ENCODE measurements around the gene HS3ST5. TPM values are rescaled to one million over a fixed set of nuclear protein-coding genes. Genes with fewer than 3 reads are reported as not detected.

Gene HS3ST5
- total RNA-seq, 1 experiment from 2014 or later, result 0.29 TPM

DNA sequence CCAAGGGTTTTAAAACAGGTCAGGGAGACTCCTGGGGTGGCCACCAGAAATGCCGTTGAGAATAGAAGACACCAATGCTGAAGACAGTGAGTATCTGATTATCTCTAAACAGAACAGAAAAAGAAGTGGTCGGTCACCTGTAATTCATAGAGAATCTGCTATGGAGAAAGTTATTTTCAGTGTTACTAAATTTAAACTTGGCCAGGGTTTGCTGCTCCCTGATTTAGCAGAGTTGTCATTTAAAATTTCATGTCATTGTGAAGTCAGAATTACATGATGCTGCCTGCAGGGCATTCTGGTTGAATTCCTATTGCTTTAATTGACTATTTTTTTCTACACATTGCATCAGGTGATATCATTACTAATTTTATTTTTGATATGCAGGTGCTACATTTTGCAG is 114.1 kb downstream of the HS3ST5 start:
- intact Hi-C loops (cut with micrococcal nuclease; ENCODE audit: unreplicated experiment), result no loop called here
- ChIA-PET POLR2A (no interaction called here), CTCF (no interaction called here)
- no peak overlapping the region for H3K4me3 Mint-ChIP-seq (ENCODE audit: unreplicated experiment)
- no peaks in the 10 kb centered on the region for H3K36me3 Mint-ChIP-seq (ENCODE audit: insufficient read depth, unreplicated experiment)
- H3K27me3 Mint-ChIP-seq (ENCODE audit: insufficient read depth, unreplicated experiment), result peaks cover 4% of the 10 kb centered on the region
- Histone ChIP-seq H3K4me3 (ENCODE audit: low read depth, low read length) (no peak overlapping the region), H3K4me1 (0 out of 2 replicates have a peak, but pooled peaks cover 6% of the 10 kb centered on the region), H3K9me3 (no peaks in the 10 kb centered on the region), H3K27me3 (replicated peaks; ENCODE audit: control insufficient read depth, insufficient read depth, low read length) (no peaks in the 10 kb centered on the region), H3K36me3 (ENCODE audit: control insufficient read depth, insufficient read depth, low read length) (no peaks in the 10 kb centered on the region)
- no peak overlapping the region for H3K27ac Mint-ChIP-seq (ENCODE audit: unreplicated experiment)
- no peaks in the 10 kb centered on the region for H3K9me3 Mint-ChIP-seq (ENCODE audit: unreplicated experiment)
- no TSS peak for BruUV-seq (replicated peaks)
- no peaks in the 10 kb centered on the region for H3K4me1 Mint-ChIP-seq (ENCODE audit: low read depth, unreplicated experiment)
- TF ChIP-seq, protein P1, sequence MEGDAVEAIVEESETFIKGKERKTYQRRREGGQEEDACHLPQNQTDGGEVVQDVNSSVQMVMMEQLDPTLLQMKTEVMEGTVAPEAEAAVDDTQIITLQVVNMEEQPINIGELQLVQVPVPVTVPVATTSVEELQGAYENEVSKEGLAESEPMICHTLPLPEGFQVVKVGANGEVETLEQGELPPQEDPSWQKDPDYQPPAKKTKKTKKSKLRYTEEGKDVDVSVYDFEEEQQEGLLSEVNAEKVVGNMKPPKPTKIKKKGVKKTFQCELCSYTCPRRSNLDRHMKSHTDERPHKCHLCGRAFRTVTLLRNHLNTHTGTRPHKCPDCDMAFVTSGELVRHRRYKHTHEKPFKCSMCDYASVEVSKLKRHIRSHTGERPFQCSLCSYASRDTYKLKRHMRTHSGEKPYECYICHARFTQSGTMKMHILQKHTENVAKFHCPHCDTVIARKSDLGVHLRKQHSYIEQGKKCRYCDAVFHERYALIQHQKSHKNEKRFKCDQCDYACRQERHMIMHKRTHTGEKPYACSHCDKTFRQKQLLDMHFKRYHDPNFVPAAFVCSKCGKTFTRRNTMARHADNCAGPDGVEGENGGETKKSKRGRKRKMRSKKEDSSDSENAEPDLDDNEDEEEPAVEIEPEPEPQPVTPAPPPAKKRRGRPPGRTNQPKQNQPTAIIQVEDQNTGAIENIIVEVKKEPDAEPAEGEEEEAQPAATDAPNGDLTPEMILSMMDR (IDR thresholded peaks at IDR 0.05; ENCODE audit: insufficient read depth in 1 of 2, low read depth in 1 of 2, low read length in 1 of 2, severe bottlenecking in 1 of 2, unreplicated experiment in 1 of 2), result no peak
- DNase-seq, result no peak

DNA sequence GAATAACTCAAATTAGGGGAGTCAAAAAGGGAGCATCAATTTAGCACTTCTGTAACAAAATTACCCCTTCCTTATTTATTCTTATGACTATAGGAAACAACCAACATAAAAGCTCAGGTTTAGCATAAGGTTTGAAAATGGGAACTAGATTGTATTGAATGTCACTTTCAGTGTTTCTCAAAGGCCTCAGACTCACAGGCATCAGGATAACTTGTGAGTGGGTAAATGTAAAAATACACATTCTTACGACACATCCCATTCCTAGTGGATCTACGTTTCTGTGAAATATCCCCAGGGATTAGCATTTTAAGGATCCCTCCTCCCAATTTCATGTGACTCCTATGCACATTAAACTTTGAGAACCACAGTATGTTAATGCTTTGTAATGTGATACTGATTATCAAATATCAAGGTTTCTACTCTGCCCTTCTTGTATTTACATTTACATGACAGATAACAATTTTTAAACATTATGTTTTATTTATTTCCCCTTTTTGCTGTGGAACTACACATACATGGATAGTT is 114.8 kb downstream of the HS3ST5 start:
- H3K4me1 ChIP-seq, result 0 out of 2 replicates have a peak, but pooled peaks cover 6% of the 10 kb centered on the region
- no peaks in the 10 kb centered on the region for H3K36me3 ChIP-seq (ENCODE audit: control insufficient read depth, insufficient read depth, low read length)
- no peak overlapping the region for H3K4me3 ChIP-seq (ENCODE audit: low read depth, low read length)
- TF ChIP-seq, protein P1 (IDR thresholded peaks at IDR 0.05; ENCODE audit: insufficient read depth in 1 of 2, low read depth in 1 of 2, low read length in 1 of 2, severe bottlenecking in 1 of 2, unreplicated experiment in 1 of 2), result no peak
- H3K9me3 ChIP-seq, result no peaks in the 10 kb centered on the region
- ChIA-PET CTCF (no interaction called here), POLR2A (no interaction called here)
- Mint-ChIP-seq H3K9me3 (ENCODE audit: unreplicated experiment) (no peaks in the 10 kb centered on the region), H3K4me3 (ENCODE audit: unreplicated experiment) (no peak overlapping the region), H3K4me1 (ENCODE audit: low read depth, unreplicated experiment) (no peaks in the 10 kb centered on the region), H3K27ac (ENCODE audit: unreplicated experiment) (no peak overlapping the region), H3K36me3 (ENCODE audit: insufficient read depth, unreplicated experiment) (no peaks in the 10 kb centered on the region), H3K27me3 (ENCODE audit: insufficient read depth, unreplicated experiment) (peaks cover 4% of the 10 kb centered on the region)
- no TSS peak for BruUV-seq (replicated peaks)
- intact Hi-C loops (cut with micrococcal nuclease; ENCODE audit: unreplicated experiment), result no loop called here
- DNase-seq, result no peak
- no peaks in the 10 kb centered on the region for H3K27me3 ChIP-seq (replicated peaks; ENCODE audit: control insufficient read depth, insufficient read depth, low read length)

DNA sequence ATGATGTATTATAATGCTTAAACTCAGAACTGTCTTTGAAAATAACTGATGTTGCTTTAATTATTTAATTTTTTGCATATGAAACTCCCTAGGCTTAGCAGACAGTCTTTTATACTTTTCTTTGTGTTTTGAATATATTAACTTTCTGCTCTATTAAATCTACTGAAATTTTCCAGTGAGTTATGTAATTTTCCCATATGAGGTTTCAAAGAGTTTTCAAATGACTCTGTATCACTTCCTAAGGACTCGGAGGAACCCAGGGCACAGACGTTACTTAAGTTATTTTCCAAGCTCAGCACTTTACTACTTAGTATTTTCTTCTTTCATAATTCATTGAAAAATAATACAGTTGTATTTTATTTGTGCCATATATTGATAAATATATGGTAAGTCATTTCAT is 122.6 kb downstream of the HS3ST5 start:
- Mint-ChIP-seq H3K4me1 (ENCODE audit: low read depth, unreplicated experiment) (no peaks in the 10 kb centered on the region), H3K9me3 (ENCODE audit: unreplicated experiment) (no peaks in the 10 kb centered on the region), H3K4me3 (ENCODE audit: unreplicated experiment) (no peak overlapping the region), H3K27me3 (ENCODE audit: insufficient read depth, unreplicated experiment) (no peaks in the 10 kb centered on the region), H3K36me3 (ENCODE audit: insufficient read depth, unreplicated experiment) (no peaks in the 10 kb centered on the region), H3K27ac (ENCODE audit: unreplicated experiment) (no peak overlapping the region)
- Histone ChIP-seq H3K9me3 (no peaks in the 10 kb centered on the region), H3K4me3 (ENCODE audit: low read depth, low read length) (no peak overlapping the region), H3K36me3 (ENCODE audit: control insufficient read depth, insufficient read depth, low read length) (no peaks in the 10 kb centered on the region), H3K4me1 (0 out of 2 replicates have a peak, but pooled peaks cover 2% of the 10 kb centered on the region), H3K27me3 (replicated peaks; ENCODE audit: control insufficient read depth, insufficient read depth, low read length) (no peaks in the 10 kb centered on the region)
- DNase-seq, result no peak
- TF ChIP-seq, protein P1 (IDR thresholded peaks at IDR 0.05; ENCODE audit: insufficient read depth in 1 of 2, low read depth in 1 of 2, low read length in 1 of 2, severe bottlenecking in 1 of 2, unreplicated experiment in 1 of 2), result no peak
- ChIA-PET POLR2A (no interaction called here), CTCF (interaction anchor here (0.9 kb wide), 1 partner anchor 112 kb away, joined by 4 read pairs; no protein-coding TSS in a partner anchor)
- intact Hi-C loops (cut with micrococcal nuclease; ENCODE audit: unreplicated experiment), result no loop called here
- BruUV-seq (replicated peaks), result no TSS peak
